Activated naive CD8-positive, alpha-beta T cell (primary cell): ENCODE measurements around the gene C1RL.
"Not testable (repeated sequence)": the region's sequence is repeated elsewhere in the genome, so short reads cannot be mapped to it uniquely, and the experiment has no call there.

Experiments used
- H3K27ac Mint-ChIP-seq: one replicate; pipeline ENCODE4 v1.8.0; 2021; ENCODE audit warnings: mixed read lengths
- H3K27me3 Mint-ChIP-seq: one replicate; pipeline ENCODE4 v1.8.0; 2021; ENCODE audit warnings: mixed read lengths
- H3K36me3 Mint-ChIP-seq: one replicate; pipeline ENCODE4 v1.8.0; 2021; ENCODE audit warnings: mixed read lengths
- H3K4me1 Mint-ChIP-seq: one replicate; pipeline ENCODE4 v1.8.0; 2021; ENCODE audit warnings: low read depth, mixed read lengths
- H3K4me3 Mint-ChIP-seq: one replicate; pipeline ENCODE4 v1.8.0; 2021; ENCODE audit warnings: mild to moderate bottlenecking, mixed read lengths
- H3K9me3 Mint-ChIP-seq: one replicate; pipeline ENCODE4 v1.8.0; 2021; ENCODE audit warnings: low read depth, mixed read lengths

Gene C1RL

DNA sequence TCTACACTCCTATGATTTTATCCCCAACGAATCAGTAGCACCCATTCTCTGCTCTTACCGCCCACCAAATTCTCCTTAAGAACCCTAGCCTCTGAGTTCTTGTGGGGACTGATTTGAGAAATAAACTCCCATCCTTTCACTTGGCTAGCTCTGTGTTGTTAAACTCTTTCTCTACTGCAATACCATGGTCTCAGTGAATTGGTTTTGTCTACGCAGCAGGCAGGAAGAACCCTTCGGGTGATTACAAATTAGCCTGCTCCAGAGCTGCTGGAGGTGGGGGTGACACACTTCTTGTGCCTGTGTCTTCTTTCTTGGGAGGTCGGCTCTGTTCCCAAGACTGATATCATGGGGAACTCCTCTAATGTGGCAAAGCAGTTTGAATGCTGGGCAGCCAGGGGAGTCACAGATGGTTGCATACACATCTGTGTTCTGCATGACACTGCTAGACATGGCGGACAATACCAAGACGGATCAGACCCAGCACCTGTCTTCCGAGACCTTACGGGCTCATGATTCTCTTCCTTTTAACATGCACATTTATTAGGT is 50.1 kb downstream of the C1RL start:
- no peak overlapping the region for H3K4me3 Mint-ChIP-seq
- H3K27ac Mint-ChIP-seq, result no peak overlapping the region
- no peaks in the 10 kb centered on the region for H3K9me3 Mint-ChIP-seq
- H3K36me3 Mint-ChIP-seq, result no peaks in the 10 kb centered on the region
- peaks cover 10% of the 10 kb centered on the region for H3K27me3 Mint-ChIP-seq
- no peaks in the 10 kb centered on the region for H3K4me1 Mint-ChIP-seq

- Mint-ChIP-seq H3K9me3 (no peaks in the 10 kb centered on the region), H3K4me1 (no peaks in the 10 kb centered on the region), H3K27me3 (peaks cover 10% of the 10 kb centered on the region), H3K4me3 (no peak overlapping the region), H3K27ac (no peak overlapping the region), H3K36me3 (no peaks in the 10 kb centered on the region)
Observed at GRCh38 chr12:7058163-7058845, 50.7 kb downstream of the C1RL start.

GRCh38 chr12:7055736-7056135 is 53.3 kb downstream of the C1RL start:
- not testable (repeated sequence) for H3K4me1 Mint-ChIP-seq, H3K27ac Mint-ChIP-seq, H3K36me3 Mint-ChIP-seq, H3K9me3 Mint-ChIP-seq, H3K4me3 Mint-ChIP-seq
- H3K27me3 Mint-ChIP-seq, result peaks cover 10% of the 10 kb centered on the region

- Mint-ChIP-seq H3K4me3 (no peak overlapping the region), H3K27me3 (peaks cover 10% of the 10 kb centered on the region)
Observed at GRCh38 chr12:7054925-7055324, 54.1 kb downstream of the C1RL start.

GRCh38 chr12:7049973-7050372 is 59.0 kb downstream of the C1RL start:
- not testable (repeated sequence) for H3K9me3 Mint-ChIP-seq, H3K36me3 Mint-ChIP-seq, H3K4me1 Mint-ChIP-seq, H3K4me3 Mint-ChIP-seq, H3K27ac Mint-ChIP-seq, H3K27me3 Mint-ChIP-seq

More at GRCh38 chr12:7054925-7055324, 54.1 kb downstream of the C1RL start:
- Mint-ChIP-seq H3K4me1 (no peaks in the 10 kb centered on the region), H3K9me3 (no peaks in the 10 kb centered on the region), H3K36me3 (no peaks in the 10 kb centered on the region), H3K27ac (no peak overlapping the region)

DNA sequence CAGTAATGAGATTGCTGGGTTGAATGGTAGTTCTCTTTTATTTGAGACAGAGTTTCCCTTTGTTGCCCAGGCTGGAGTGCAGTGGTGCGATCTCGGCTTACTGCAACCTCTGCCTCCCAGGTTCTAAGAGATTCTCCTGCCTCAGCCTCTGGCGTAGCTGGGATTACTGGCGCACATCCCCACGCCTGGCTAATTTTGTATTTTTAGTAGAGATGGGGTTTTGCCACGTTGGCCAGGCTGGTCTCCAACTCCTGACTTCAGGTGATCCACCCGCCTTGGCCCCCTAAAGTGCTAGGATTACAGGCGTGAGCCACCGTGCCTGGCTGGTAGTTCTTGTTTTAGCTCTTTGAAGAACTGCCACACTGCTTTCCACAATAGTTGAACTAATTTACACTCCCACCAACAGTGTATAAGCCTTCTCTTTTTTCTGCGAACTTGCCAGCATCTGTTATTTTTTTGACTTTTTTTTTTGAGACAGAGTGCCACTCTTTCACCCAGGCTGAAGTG is 59.5 kb downstream of the C1RL start:
- not testable (repeated sequence) for H3K27me3 Mint-ChIP-seq, H3K4me3 Mint-ChIP-seq, H3K36me3 Mint-ChIP-seq, H3K27ac Mint-ChIP-seq, H3K4me1 Mint-ChIP-seq, H3K9me3 Mint-ChIP-seq

GRCh38 chr12:7047306-7047705 is 61.7 kb downstream of the C1RL start:
- no peaks in the 10 kb centered on the region for H3K27me3 Mint-ChIP-seq
- no peak overlapping the region for H3K27ac Mint-ChIP-seq
- H3K4me1 Mint-ChIP-seq, result peaks cover 9% of the 10 kb centered on the region
- H3K9me3 Mint-ChIP-seq, result no peaks in the 10 kb centered on the region
- H3K36me3 Mint-ChIP-seq, result no peaks in the 10 kb centered on the region
- H3K4me3 Mint-ChIP-seq, result no peak overlapping the region

GRCh38 chr12:7046383-7047105 is 62.5 kb downstream of the C1RL start:
- no peaks in the 10 kb centered on the region for H3K9me3 Mint-ChIP-seq

GRCh38 chr12:7045913-7046312 is 63.1 kb downstream of the C1RL start:
- H3K4me3 Mint-ChIP-seq, result no peak overlapping the region
- H3K27ac Mint-ChIP-seq, result no peak overlapping the region
- no peaks in the 10 kb centered on the region for H3K27me3 Mint-ChIP-seq
- H3K4me1 Mint-ChIP-seq, result peaks cover 9% of the 10 kb centered on the region
- H3K36me3 Mint-ChIP-seq, result no peaks in the 10 kb centered on the region
- no peaks in the 10 kb centered on the region for H3K9me3 Mint-ChIP-seq

More at GRCh38 chr12:7046383-7047105, 62.5 kb downstream of the C1RL start:
- no peak overlapping the region for H3K27ac Mint-ChIP-seq
- no peaks in the 10 kb centered on the region for H3K36me3 Mint-ChIP-seq
- H3K27me3 Mint-ChIP-seq, result no peaks in the 10 kb centered on the region
- H3K4me1 Mint-ChIP-seq, result peaks cover 9% of the 10 kb centered on the region
- H3K4me3 Mint-ChIP-seq, result no peak overlapping the region
